HTERT RPE-1 (cell line): ENCODE data around the gene NBDY.

ENCODE experiments used
- in situ Hi-C: fragments of 300-500 bp; cut with MboI; formaldehyde crosslinking; loops from 4 replicates; pipeline ENCODE4 v1.14.3; 2020; ENCODE audit warnings: low sequenced_read_pairs

NBDY gene

GRCh38 chrX:56784666-56785065 lies 55.6 kb downstream of the NBDY start:
- in situ Hi-C loops: no loop called here

GRCh38 chrX:56785442-56785841 lies 56.4 kb downstream of the NBDY start:
- in situ Hi-C loops: no loop called here

- in situ Hi-C loops: no loop called here
Observed at GRCh38 chrX:56786889-56787733, 58.1 kb downstream of the NBDY start.

- in situ Hi-C loops: no loop called here
Observed at GRCh38 chrX:56787734-56788152, 58.7 kb downstream of the NBDY start.

GRCh38 chrX:56788229-56788628 lies 59.2 kb downstream of the NBDY start:
- in situ Hi-C loops: no loop called here

GRCh38 chrX:56788717-56789122 lies 59.7 kb downstream of the NBDY start:
- in situ Hi-C loops: no loop called here

GRCh38 chrX:56789518-56790070 lies 60.6 kb downstream of the NBDY start:
- in situ Hi-C loops: no loop called here

GRCh38 chrX:56790778-56791177 lies 61.7 kb downstream of the NBDY start:
- in situ Hi-C loops: no loop called here

GRCh38 chrX:56791456-56791855 lies 62.4 kb downstream of the NBDY start:
- in situ Hi-C loops: no loop called here

- in situ Hi-C loops: no loop called here
Observed at GRCh38 chrX:56792270-56793111, 63.4 kb downstream of the NBDY start.

- in situ Hi-C loops: no loop called here
Observed at GRCh38 chrX:56793112-56793430, 64.0 kb downstream of the NBDY start.

GRCh38 chrX:56793521-56794320 lies 64.7 kb downstream of the NBDY start:
- in situ Hi-C loops: no loop called here

GRCh38 chrX:56794404-56795230 lies 65.6 kb downstream of the NBDY start:
- in situ Hi-C loops: no loop called here

- in situ Hi-C loops: no loop called here
Observed at GRCh38 chrX:56795309-56795868, 66.3 kb downstream of the NBDY start.

GRCh38 chrX:56796641-56797395 lies 67.8 kb downstream of the NBDY start:
- in situ Hi-C loops: no loop called here

- in situ Hi-C loops: no loop called here
Observed at GRCh38 chrX:56797574-56798338, 68.7 kb downstream of the NBDY start.

- in situ Hi-C loops: no loop called here
Observed at GRCh38 chrX:56798339-56798711, 69.3 kb downstream of the NBDY start.
